Measurements from ENCODE around the gene OR51M1.

OR51M1 gene

GRCh38 chr11:5384335-5384734 is 723 bp downstream of the OR51M1 start:
- DNase-seq (ENCODE audit: extremely low read depth in 1 of 2, low read depth in 1 of 2), result no peak

- no peak for DNase-seq (ENCODE audit: extremely low read depth in 1 of 2, low read depth in 1 of 2)
Observed at GRCh38 chr11:5390210-5390609, 6.6 kb downstream of the OR51M1 start.

GRCh38 chr11:5394091-5394490 is 10.5 kb downstream of the OR51M1 start:
- no peak for DNase-seq (ENCODE audit: extremely low read depth in 1 of 2, low read depth in 1 of 2)

- DNase-seq (ENCODE audit: extremely low read depth in 1 of 2, low read depth in 1 of 2), result no peak
Observed at GRCh38 chr11:5398936-5399335, 15.3 kb downstream of the OR51M1 start.

- DNase-seq (ENCODE audit: extremely low read depth in 1 of 2, low read depth in 1 of 2), result no peak
Observed at GRCh38 chr11:5405173-5405572, 21.6 kb downstream of the OR51M1 start.

- DNase-seq (ENCODE audit: extremely low read depth in 1 of 2, low read depth in 1 of 2), result no peak
Observed at GRCh38 chr11:5420993-5421392, 37.4 kb downstream of the OR51M1 start.

GRCh38 chr11:5421811-5422210 is 38.2 kb downstream of the OR51M1 start, which contains the start of gene OR51Q1:
Gene OR51Q1 (plus strand): TSS chr11:5422111. CDS start chr11:5422201, 90 bp downstream.
- DNase-seq (ENCODE audit: extremely low read depth in 1 of 2, low read depth in 1 of 2), result no peak

- DNase-seq (ENCODE audit: extremely low read depth in 1 of 2, low read depth in 1 of 2), result no peak
Observed at GRCh38 chr11:5423131-5423530, 39.5 kb downstream of the OR51M1 start.

- DNase-seq (ENCODE audit: extremely low read depth in 1 of 2, low read depth in 1 of 2), result no peak
Observed at GRCh38 chr11:5441414-5441813, 57.8 kb downstream of the OR51M1 start, which contains the start of gene OR51I1. Gene OR51I1 (minus strand): TSS chr11:5441514. CDS start chr11:5441514, 0 bp downstream.

Measured in stimulated activated CD8-positive, alpha-beta memory T cell treated with anti-CD3 and anti-CD28 coated beads, Interleukin-7, amount 100 ng/mL, for 48 hours (primary cell).